Right lobe of liver (tissue), 6 donors: ENCODE measurements around the gene ATP11C. TPM values are rescaled to one million over a fixed set of nuclear protein-coding genes. Genes with fewer than 3 reads are reported as not detected.

Experiments
- ATAC-seq, 4 donors: fragments of 200-7000 bp; cut with Tn5 transposase; one replicate each; pipeline ENCODE4 v1.9.1; 2020; ENCODE audit warnings: mild to moderate bottlenecking in 4 of 4, moderate library complexity in 4 of 4
- DNase-seq, 3 donors: peaks; one replicate each; pipeline ENCODE4 v3.0.0-alpha.2; 2020
- H3K27ac ChIP-seq, 3 donors: fragments of 200-600 bp; one replicate each; pipeline ENCODE4 v1.8.0; 2022
- H3K27me3 ChIP-seq, 2 donors: fragments of 200-600 bp; one replicate each; pipeline ENCODE4 v1.8.0; 2022
- H3K36me3 ChIP-seq, 4 donors: fragments of 200-600 bp; sonication (generic) in 1 of 4; one replicate each; pipeline versions ENCODE4 v1.5.1 to v1.8.0; 2017 to 2022; ENCODE audit warnings: control low read depth in 1 of 4
- H3K4me1 ChIP-seq, 4 donors: fragments of 200-600 bp; sonication (generic) in 1 of 4; one replicate each; pipeline versions ENCODE4 v1.5.1 to v1.8.0; 2017 to 2022; ENCODE audit warnings: control low read depth in 1 of 4
- H3K4me3 ChIP-seq, 3 donors: fragments of 200-600 bp; one replicate each; pipeline ENCODE4 v1.8.0; 2022
- H3K9me3 ChIP-seq, 4 donors: fragments of 200-600 bp; sonication (generic) in 1 of 4; one replicate each; pipeline versions ENCODE4 v1.5.1 to v1.8.0; 2017 to 2022; ENCODE audit warnings: control low read depth in 1 of 4
- POLR2A ChIP-seq: fragments of 450-650 bp; IDR thresholded peaks from one replicate; pipeline ENCODE4 v1.6.1; 2017; ENCODE audit warnings: antibody characterized with exemption, mild to moderate bottlenecking
- WGBS: methylation state at CpG from one replicate; pipeline ENCODE4 v1.1.6; 2018; ENCODE audit warnings: low coverage, low lambda C conversion rate; ENCODE audit not compliant: insufficient coverage; ENCODE audit errors: missing lambda C conversion rate; 5-methylcytosine and 5-hydroxymethylcytosine counted together
- intact Hi-C, 2 donors: fragments of 100-400 bp; cut with DNase I; formaldehyde crosslinking; loops; one replicate each; pipeline versions ENCODE4 v1.11.2 to v1.14.1; 2022
- total RNA-seq, 6 experiments: library from RNA; depleted of rRNA in 2 of 6; stranded (reverse); fragments of >200 nt in 2 of 6; fragmentation: NEBNext Ultra II Directional in 3 of 6; extraction: Animal tissue kit (Norgen Biotek cat#: 25700) in 3 of 6; gene quantifications; one replicate each; pipeline versions ENCODE4 v1.1.0 to v1.2.4, GENCODE V29; 2016 to 2023
- TF ChIP-seq, protein P1 (sequence below), 4 donors: fragments of 200-600 bp in 3 of 4; fragments of 450-650 bp in 1 of 4; IDR thresholded peaks; one replicate each; pipeline versions ENCODE4 v1.5.1 to v1.8.0; 2016 to 2022; ENCODE audit warnings: antibody characterized with exemption in 4 of 4, mild to moderate bottlenecking in 2 of 4
- donor health status: DM: no; HTN: yes; CAD: no.
- donor health status: DM: no; HTN: no; CAD: no.
- donor health status: DM: no; HTN: no; CAD: no.
- donor health status: DM: no; HTN: yes; CAD: no.
- donor health status: DM: no; HTN: yes; CAD: no.

ATP11C gene
- total RNA-seq, 6 experiments from 2014 or later = 21.4 to 34.0 (median 29.1) TPM

DNA sequence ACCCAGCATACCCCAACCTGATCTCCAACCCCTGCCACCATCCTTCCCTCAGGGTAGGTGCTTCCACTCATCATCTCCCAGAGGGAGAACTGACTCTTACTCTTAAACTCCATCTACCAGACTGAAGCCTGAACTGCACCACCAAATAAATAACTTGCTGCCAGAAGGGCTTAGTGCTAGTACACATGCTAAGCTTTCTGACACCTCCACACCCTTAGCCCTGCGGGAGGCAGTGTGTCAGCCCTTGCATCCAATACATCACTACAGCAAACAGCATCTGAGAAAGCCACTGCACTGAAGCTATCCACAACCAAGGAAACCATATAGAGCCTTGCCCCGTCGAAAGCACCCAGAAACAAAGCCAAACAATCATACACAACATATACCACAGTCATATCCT is 156.3 kb downstream of the ATP11C start:
- TF ChIP-seq, protein P1, sequence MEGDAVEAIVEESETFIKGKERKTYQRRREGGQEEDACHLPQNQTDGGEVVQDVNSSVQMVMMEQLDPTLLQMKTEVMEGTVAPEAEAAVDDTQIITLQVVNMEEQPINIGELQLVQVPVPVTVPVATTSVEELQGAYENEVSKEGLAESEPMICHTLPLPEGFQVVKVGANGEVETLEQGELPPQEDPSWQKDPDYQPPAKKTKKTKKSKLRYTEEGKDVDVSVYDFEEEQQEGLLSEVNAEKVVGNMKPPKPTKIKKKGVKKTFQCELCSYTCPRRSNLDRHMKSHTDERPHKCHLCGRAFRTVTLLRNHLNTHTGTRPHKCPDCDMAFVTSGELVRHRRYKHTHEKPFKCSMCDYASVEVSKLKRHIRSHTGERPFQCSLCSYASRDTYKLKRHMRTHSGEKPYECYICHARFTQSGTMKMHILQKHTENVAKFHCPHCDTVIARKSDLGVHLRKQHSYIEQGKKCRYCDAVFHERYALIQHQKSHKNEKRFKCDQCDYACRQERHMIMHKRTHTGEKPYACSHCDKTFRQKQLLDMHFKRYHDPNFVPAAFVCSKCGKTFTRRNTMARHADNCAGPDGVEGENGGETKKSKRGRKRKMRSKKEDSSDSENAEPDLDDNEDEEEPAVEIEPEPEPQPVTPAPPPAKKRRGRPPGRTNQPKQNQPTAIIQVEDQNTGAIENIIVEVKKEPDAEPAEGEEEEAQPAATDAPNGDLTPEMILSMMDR (IDR thresholded peaks at IDR 0.05) = no peak

DNA sequence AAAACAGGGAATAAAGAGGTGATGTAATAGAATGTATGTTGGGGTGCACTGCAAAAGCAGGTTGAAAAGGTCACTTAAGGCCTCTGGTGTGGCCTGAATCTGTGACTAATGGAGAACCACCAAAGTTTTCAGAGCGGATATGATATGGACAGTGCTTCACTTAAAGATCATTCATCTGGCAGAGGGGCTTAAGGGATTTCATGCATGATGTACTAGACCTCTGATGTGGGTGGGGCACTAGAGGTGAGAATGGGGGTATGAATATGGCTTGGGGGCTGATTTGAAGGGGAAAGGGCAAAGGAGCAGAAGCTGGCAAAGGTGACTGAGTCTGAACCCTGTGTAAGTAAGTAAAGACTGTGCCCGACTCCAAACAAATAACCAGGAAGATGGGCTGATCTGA is 162.5 kb downstream of the ATP11C start:
- no peak overlapping the region for H3K27ac ChIP-seq
- intact Hi-C loops = no loop called here
- no peaks in the 10 kb centered on the region for H3K9me3 ChIP-seq
- ATAC-seq (no peak), DNase-seq (no peak)
- no peak for TF ChIP-seq POLR2A
- TF ChIP-seq, protein P1 (IDR thresholded peaks at IDR 0.05) = no peak
- WGBS = 87% methylated on average over 2 of the region's 2 CpGs
- no peaks in the 10 kb centered on the region for H3K4me1 ChIP-seq
- H3K4me3 ChIP-seq = no peak overlapping the region
- H3K27me3 ChIP-seq = no peaks in the 10 kb centered on the region
- peaks cover 0 to 2% (median 0%) of the 10 kb centered on the region in 4 donors for H3K36me3 ChIP-seq

More for the DNA sequence above, 156.3 kb downstream of the ATP11C start:
- intact Hi-C loops = no loop called here
- ATAC-seq (no peak), DNase-seq (no peak)
- no peak overlapping the region for H3K4me3 ChIP-seq
- peaks cover 0 to 2% (median 0%) of the 10 kb centered on the region in 4 donors for H3K36me3 ChIP-seq
- H3K9me3 ChIP-seq = no peaks in the 10 kb centered on the region
- H3K27me3 ChIP-seq = no peaks in the 10 kb centered on the region
- no peaks in the 10 kb centered on the region for H3K4me1 ChIP-seq
- WGBS = 66% methylated on average over 3 of the region's 3 CpGs
- H3K27ac ChIP-seq = no peak overlapping the region

DNA sequence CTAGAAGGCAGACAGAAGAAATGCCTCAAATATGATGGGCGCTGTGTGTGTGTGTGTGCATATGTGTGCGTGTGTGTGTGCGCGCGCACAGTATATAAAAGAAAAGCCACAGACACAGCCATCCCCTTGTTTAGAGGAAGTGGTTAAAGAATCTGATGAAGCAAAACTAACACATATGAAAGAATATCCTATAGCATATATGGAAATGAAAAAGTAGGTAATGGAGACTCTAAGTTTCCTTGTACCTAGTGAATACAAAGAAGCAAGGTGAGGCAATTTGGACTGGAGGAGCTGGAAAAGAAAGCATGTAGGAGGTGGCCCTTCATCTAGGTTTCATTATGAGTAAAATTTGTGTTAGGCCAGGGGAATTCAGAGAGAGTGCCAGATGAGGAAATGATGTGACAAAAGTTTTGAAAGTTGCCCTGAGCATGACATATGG is 166.3 kb downstream of the ATP11C start:
- ATAC-seq (no peak), DNase-seq (no peak)
- no peak for TF ChIP-seq POLR2A
- TF ChIP-seq, protein P1 (IDR thresholded peaks at IDR 0.05) = no peak
- Histone ChIP-seq H3K4me3 (no peak overlapping the region), H3K9me3 (no peaks in the 10 kb centered on the region), H3K36me3 (no peaks in the 10 kb centered on the region), H3K4me1 (no peaks in the 10 kb centered on the region), H3K27me3 (no peaks in the 10 kb centered on the region), H3K27ac (no peak overlapping the region)
- intact Hi-C loops = no loop called here
- WGBS = 66% methylated on average over 5 of the region's 5 CpGs

DNA sequence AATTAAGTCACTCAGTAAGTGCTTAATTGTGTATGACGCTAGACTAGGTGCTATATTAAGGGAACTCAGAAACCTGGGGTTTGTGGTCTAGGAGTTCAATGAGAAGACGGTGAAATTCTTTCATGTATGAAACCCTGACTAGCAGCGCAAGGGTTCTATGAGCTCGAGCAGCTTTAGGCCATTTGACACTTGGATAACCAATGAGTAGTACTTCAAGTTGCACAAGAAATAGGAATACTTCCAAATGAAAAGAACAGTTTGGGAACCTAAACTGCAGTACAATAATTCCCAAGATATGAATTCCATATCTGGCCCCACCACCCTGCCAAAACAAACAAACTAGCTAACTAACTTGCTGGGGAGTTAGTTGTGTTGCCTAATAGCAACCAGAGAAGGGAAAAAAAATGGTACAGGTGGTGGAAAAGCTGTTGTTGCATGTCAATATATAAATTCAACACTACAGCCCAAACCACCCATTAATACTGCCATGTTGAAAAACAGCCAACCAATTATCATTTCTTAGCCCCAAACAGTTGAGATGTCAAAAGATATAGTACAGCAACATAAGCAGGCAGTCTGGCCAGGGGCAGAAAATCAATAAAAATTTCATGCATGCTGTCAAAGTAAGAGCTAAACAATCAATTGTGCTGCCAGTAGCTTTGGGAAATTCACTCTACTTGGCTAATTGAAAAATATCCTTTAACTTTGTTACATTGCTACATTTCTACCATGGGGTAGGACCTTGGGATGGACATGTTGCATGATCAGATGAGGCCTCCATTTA is 170.3 kb downstream of the ATP11C start:
- Histone ChIP-seq H3K4me3 (no peak overlapping the region), H3K27ac (no peak overlapping the region), H3K9me3 (no peaks in the 10 kb centered on the region), H3K4me1 (no peaks in the 10 kb centered on the region), H3K36me3 (no peaks in the 10 kb centered on the region), H3K27me3 (no peaks in the 10 kb centered on the region)
- 78% methylated on average over 4 of the region's 4 CpGs for WGBS
- ATAC-seq (no peak), DNase-seq (no peak)
- TF ChIP-seq, protein P1 (IDR thresholded peaks at IDR 0.05) = no peak
- no peak for TF ChIP-seq POLR2A
- intact Hi-C loops = no loop called here
